HCT116 (cell line): ENCODE data around the gene IL2RG.

ENCODE experiments used
- CEBPB ChIP-seq: IDR thresholded peaks from 2 replicates; pipeline ENCODE4 v1.6.1; 2012; ENCODE audit warnings: low read depth
- CTCF ChIP-seq, 3 experiments: fragments of 200-600 bp in 1 of 3; sonication (generic) in 1 of 3; IDR thresholded peaks in 2 of 3; conservative IDR thresholded peaks in 1 of 3; 2 replicates each; pipeline ENCODE4 v1.5.1; 2012 to 2017; ENCODE audit warnings: low read depth in 2 of 3, low read length in 2 of 3, antibody characterized with exemption in 1 of 3, borderline replicate concordance in 1 of 3, control low read depth in 1 of 3, mild to moderate bottlenecking in 1 of 3, mixed read lengths in 1 of 3, mixed run types in 1 of 3, moderate library complexity in 1 of 3; ENCODE audit not compliant: insufficient read depth in 1 of 3
- JUND ChIP-seq: IDR thresholded peaks from 2 replicates; pipeline ENCODE4 v1.6.1; 2012
- POLR2A ChIP-seq: IDR thresholded peaks from 2 replicates; pipeline ENCODE4 v1.7.0; 2011; ENCODE audit warnings: borderline replicate concordance; ENCODE audit not compliant: insufficient read depth, insufficient read length; ENCODE audit errors: extremely low read depth
- POLR2AphosphoS5 ChIP-seq: IDR thresholded peaks from 2 replicates; pipeline ENCODE4 v1.6.1; 2011; ENCODE audit warnings: mild to moderate bottlenecking, low read depth, low read length, moderate library complexity
- RAD21 ChIP-seq: IDR thresholded peaks from 2 replicates; pipeline ENCODE4 v1.6.1; 2012; ENCODE audit warnings: low read depth, mild to moderate bottlenecking
- SP1 ChIP-seq: IDR thresholded peaks from 2 replicates; pipeline ENCODE4 v1.6.1; 2012; ENCODE audit warnings: low read depth
- TCF7L2 ChIP-seq: IDR thresholded peaks from 2 replicates; pipeline ENCODE4 v1.7.0; 2011; ENCODE audit warnings: borderline replicate concordance, inconsistent platforms; ENCODE audit not compliant: insufficient read depth, insufficient read length; ENCODE audit errors: extremely low read depth
- ZFX ChIP-seq: fragments of 450-650 bp; IDR thresholded peaks from 2 replicates; pipeline ENCODE4 v1.6.1; 2017

GRCh38 chrX:71082124-71082647 lies 29.2 kb downstream of the IL2RG start:
- TF ChIP-seq TCF7L2 (no peak), RAD21 (no peak), CEBPB (no peak), CTCF (IDR thresholded peaks at IDR 0.05 in 2 of 3, conservative IDR thresholded peaks at IDR 0.05 in 1 of 3; ENCODE audit: borderline replicate concordance in 1 of 3, insufficient read depth in 1 of 3, low read depth in 2 of 3, low read length in 2 of 3) (no peak), JUND (no peak), POLR2AphosphoS5 (no peak), POLR2A (no peak), ZFX (no peak), SP1 (no peak)
